A549 (cell line): ENCODE measurements around the gene SLC27A6.

ENCODE experiments used
- EHMT2 ChIP-seq: fragments of 200-600 bp; sonication (generic); IDR thresholded peaks from 2 replicates; pipeline ENCODE4 v1.6.1; 2016; ENCODE audit warnings: antibody characterized with exemption, low read depth, mild to moderate bottlenecking, moderate library complexity
- EP300 ChIP-seq, 2 experiments: fragments of >200 bp; sonication (Bioruptor Twin); formaldehyde crosslinking; IDR thresholded peaks; 2 replicates in 1 of 2; 3 replicates in 1 of 2; pipeline ENCODE4 v1.6.1; 2016 to 2017
- NR3C1 ChIP-seq: fragments of >200 bp; sonication (Bioruptor Twin); formaldehyde crosslinking; IDR thresholded peaks from 3 replicates; pipeline ENCODE4 v1.6.1; 2017
- PHF8 ChIP-seq: fragments of 200-600 bp; sonication (generic); IDR thresholded peaks from 2 replicates; pipeline ENCODE4 v1.6.1; 2016; ENCODE audit warnings: low read depth, mild to moderate bottlenecking, antibody characterized with exemption, moderate library complexity, borderline replicate concordance
- POLR2A ChIP-seq: IDR thresholded peaks from 2 replicates; pipeline ENCODE4 v1.6.1; 2012; ENCODE audit warnings: mild to moderate bottlenecking, low read length
- RFX5 ChIP-seq: fragments of 450-650 bp; IDR thresholded peaks from 2 replicates; pipeline ENCODE4 v1.7.1; 2014; ENCODE audit warnings: antibody characterized with exemption, mild to moderate bottlenecking, moderate library complexity
- TF ChIP-seq, protein P1 (sequence below): fragments of >200 bp; sonication (Bioruptor Twin); formaldehyde crosslinking; IDR thresholded peaks from 3 replicates; pipeline ENCODE4 v1.5.1; 2016
- TF ChIP-seq, protein P2 (sequence below): fragments of 450-650 bp; IDR thresholded peaks from 2 replicates; pipeline ENCODE4 v1.6.1; 2014; ENCODE audit warnings: antibody characterized with exemption

- no peak for TF ChIP-seq EP300 (IDR thresholded peaks at IDR 0.05)
- TF ChIP-seq, protein P1, sequence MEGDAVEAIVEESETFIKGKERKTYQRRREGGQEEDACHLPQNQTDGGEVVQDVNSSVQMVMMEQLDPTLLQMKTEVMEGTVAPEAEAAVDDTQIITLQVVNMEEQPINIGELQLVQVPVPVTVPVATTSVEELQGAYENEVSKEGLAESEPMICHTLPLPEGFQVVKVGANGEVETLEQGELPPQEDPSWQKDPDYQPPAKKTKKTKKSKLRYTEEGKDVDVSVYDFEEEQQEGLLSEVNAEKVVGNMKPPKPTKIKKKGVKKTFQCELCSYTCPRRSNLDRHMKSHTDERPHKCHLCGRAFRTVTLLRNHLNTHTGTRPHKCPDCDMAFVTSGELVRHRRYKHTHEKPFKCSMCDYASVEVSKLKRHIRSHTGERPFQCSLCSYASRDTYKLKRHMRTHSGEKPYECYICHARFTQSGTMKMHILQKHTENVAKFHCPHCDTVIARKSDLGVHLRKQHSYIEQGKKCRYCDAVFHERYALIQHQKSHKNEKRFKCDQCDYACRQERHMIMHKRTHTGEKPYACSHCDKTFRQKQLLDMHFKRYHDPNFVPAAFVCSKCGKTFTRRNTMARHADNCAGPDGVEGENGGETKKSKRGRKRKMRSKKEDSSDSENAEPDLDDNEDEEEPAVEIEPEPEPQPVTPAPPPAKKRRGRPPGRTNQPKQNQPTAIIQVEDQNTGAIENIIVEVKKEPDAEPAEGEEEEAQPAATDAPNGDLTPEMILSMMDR: no peak
- TF ChIP-seq EHMT2: no peak
- no peak for TF ChIP-seq RFX5
- TF ChIP-seq NR3C1: no peak
- no peak for TF ChIP-seq POLR2A
- TF ChIP-seq, protein P2, sequence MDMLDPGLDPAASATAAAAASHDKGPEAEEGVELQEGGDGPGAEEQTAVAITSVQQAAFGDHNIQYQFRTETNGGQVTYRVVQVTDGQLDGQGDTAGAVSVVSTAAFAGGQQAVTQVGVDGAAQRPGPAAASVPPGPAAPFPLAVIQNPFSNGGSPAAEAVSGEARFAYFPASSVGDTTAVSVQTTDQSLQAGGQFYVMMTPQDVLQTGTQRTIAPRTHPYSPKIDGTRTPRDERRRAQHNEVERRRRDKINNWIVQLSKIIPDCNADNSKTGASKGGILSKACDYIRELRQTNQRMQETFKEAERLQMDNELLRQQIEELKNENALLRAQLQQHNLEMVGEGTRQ: no peak
- TF ChIP-seq PHF8: no peak
Observed at GRCh38 chr5:129077433-129078075, 112.3 kb downstream of the SLC27A6 start.
